CD4-positive, alpha-beta T cell treated with Interleukin-6 for 4 hours (primary cell): Measurements from ENCODE around the gene CYLD.

Experiments used
- DNase-seq: peaks from one replicate; pipeline ENCODE4 v3.0.0-alpha.2; 2020; ENCODE audit warnings: mixed read lengths

CYLD gene

GRCh38 chr16:50741225-50741780 is 583 bp upstream of the CYLD start:
- DNase-seq, result no peak

- peak; percentile 61 for DNase-seq
Measured at GRCh38 chr16:50742576-50743200, 802 bp downstream of the CYLD start.

- no peak for DNase-seq
Measured at GRCh38 chr16:50743581-50744225, 1.8 kb downstream of the CYLD start.

GRCh38 chr16:50744881-50745280 is 3.0 kb downstream of the CYLD start:
- peak; percentile 33 for DNase-seq

DNA sequence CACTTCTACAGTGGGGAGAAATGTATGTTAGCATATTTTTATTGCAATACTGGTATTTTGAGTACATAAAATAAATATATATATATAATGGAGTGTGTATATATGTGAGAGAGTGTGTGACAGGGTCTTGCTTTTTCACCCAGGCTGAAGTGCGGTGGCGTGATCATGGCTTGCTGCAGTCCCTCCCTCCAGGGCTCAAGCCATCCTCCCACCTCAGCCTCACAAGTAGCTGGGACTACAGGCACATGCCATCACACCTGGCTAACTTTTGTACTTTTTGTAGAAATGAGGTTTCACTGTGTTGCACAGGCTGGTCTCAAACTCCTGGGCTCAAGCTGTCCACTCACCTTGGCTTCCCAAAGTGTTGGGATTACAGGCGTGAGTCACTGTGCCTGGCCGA is 4.1 kb downstream of the CYLD start:
- DNase-seq, result peak; percentile 17

- peak; percentile 36 for DNase-seq
Measured at GRCh38 chr16:50747207-50747956, 5.5 kb downstream of the CYLD start.

GRCh38 chr16:50751528-50751927 is 9.6 kb downstream of the CYLD start:
- no peak for DNase-seq

DNA sequence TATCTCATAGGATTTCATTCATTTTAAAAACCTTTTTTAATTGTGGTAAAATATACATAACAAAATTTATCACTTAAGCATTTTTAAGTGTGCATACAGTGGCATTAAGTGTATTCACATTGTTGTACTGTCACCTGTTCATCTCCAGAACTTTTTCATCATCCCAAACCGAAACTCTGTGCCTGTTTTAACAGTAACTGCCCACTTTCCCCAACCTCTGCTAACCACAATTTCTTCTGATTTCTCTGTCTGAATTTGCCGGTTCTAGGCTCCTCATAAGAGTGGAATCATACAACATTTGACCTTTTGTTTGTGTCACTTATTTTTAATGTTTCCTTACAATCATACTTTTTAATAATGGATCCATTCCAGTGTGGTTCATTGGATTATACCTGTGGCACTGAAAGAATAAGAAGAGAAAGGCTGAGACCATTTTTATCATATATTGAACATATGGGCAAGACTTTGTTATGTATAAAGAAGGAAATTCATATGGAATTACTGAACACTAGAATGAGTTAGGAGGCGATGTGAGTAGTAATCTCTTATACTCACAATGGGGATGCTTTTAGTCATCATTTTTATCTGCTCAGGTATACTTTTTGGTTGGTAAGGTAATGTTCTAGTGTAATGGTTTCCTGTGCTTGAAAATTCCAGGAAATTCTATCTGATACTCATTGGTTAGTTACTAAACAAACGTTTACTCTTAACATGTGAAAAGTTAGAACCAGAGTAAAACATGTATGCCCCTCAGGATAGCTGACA is 10.8 kb downstream of the CYLD start:
- DNase-seq, result no peak

- DNase-seq, result no peak
Measured at GRCh38 chr16:50756473-50756872, 14.6 kb downstream of the CYLD start.

DNA sequence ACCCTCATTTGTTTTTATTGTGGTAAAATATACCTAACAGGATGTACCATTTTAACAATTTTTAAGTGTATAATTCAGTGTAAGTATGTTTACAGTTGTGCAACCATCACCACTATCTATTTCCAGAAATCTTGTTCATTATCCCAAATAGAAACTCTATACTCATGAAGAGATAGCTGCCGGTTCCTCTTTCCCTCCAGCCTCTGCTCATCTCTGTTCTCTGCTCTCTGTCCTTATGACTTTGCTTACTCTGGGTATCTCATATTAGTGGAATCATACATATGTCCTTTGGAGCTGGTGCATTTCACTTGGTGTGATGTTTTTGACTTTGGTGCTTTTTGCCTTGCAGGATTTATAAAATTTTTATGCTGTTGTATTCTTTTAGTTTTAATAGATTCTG is 19.4 kb downstream of the CYLD start:
- no peak for DNase-seq

- no peak for DNase-seq
Measured at GRCh38 chr16:50762241-50762640, 20.4 kb downstream of the CYLD start.

DNA sequence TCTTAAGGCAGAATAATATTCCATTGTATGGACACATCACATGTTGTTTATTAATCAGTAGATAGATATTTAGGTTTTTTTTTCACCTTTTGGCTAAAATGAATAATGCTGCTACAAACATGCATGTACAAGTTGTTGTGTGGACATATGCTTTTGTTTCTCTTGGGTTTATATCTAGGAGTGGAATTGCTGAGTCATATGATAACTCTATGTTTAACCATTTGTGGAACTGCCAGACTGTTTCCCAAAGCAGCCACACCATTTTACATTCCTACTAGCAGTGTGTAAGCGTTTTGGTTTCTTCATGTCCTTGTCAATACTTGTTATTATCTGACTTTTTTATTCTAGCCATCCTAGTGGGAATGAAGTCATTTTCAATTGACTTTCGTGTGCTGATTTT is 21.3 kb downstream of the CYLD start:
- DNase-seq, result no peak

DNA sequence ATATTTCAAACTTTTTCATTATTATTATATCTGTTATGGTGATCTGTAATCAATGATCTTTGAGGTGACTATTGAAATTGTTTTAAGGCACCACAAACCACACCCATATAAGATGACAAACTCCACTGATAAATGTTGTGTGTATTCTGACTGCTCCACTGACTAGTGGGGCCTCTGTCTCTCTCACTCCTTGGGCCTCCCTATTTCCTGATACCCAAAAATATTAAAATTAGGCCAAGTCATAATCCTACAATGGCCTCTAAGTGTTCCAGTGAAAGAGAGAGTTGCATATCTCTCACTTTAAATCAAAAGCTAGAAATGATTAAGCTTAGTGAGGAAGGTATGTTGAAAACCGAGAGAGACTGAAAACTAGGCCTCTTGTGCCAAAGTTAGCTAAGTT is 23.4 kb downstream of the CYLD start:
- no peak for DNase-seq

GRCh38 chr16:50765861-50766260 is 24.0 kb downstream of the CYLD start:
- no peak for DNase-seq

DNA sequence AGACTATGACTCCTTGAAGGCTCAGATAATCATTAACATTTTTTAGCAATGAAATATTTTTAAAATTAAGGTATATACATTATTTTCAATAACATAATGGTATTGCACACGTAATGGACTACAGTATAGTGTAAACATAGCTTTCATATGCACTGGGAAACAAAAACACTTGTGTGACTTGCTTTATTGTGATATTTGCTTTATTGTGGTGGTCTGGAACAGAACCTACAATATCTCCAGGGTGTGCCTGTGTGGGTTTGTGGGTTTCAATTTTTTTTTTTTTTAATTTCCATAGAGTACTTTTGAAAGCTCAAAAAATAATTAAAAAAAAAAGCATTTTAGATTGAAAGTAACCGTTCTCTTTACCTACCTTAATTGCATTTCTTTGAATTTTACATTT is 25.3 kb downstream of the CYLD start:
- no peak for DNase-seq

DNA sequence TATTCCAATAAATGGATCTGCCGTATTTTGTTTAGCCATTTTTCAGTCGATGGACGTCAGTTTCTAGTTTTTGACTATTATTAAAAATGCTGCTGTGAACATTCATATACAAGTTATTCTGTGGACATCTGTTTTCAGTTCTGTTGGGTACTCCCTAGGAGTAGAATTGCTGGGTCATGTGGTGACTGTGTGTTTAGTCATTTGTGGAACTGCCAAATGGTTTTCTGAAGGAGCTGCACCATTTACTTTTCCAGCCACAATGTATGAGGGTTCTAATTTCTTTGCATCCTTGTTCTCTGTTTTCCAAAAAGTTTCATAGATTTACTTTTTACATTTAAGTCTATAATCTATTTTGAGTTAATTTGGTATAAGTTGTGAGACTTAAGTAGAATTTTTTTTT is 29.5 kb downstream of the CYLD start:
- DNase-seq, result no peak

DNA sequence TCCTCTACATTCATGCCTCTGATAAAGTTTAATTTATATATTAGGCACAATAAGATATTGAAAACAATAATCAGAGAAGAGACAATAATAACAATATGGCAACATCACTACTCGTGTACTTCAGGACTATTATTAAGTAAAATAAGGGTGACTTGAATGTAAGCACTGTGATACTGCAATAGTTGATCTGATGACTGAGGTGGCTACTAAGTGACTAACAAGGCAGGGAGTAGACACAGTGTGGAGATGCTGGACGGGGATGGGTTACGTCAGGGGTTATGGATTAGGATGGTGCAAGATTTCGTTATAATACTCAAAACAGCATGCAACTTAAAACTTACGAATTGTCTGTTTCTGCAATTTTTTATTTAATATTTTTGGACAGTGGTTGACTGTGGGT is 32.5 kb downstream of the CYLD start:
- DNase-seq, result no peak

- DNase-seq, result no peak
Measured at GRCh38 chr16:50774960-50775359, 33.1 kb downstream of the CYLD start.

DNA sequence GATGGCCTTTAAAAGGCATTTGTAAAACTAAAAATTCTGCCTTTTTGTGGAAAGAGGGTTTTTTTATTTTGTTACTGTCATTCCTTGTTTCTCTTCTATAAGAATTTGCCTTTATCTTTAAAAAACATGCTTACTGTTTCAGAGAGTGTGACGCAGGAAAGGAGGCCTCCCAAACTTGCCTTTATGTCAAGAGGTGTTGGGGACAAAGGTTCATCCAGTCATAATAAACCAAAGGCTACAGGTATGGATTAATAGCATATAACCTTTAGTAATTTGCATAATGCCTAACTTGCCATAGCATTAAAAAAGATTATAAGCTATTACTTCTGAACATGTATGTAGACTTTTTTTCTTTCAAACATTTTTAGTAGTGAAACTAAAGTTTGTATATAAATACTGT is 34.2 kb downstream of the CYLD start:
- DNase-seq, result no peak

- DNase-seq, result no peak
Measured at GRCh38 chr16:50778284-50779163, 36.6 kb downstream of the CYLD start.

DNA sequence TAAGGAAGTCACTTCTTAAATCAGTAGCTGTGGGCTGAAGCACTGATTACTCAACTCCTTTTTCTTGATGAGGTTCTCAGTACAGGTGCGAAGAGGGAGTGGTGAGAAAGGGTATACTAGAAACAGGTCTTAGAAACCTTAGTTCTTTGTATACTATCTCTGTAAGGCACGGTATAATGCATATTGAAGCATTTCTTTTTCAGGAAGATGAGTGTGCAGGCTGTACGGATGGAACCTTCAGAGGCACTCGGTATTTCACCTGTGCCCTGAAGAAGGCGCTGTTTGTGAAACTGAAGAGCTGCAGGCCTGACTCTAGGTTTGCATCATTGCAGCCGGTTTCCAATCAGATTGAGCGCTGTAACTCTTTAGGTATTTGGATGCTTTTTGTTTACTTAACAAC is 39.2 kb downstream of the CYLD start:
- no peak for DNase-seq

DNA sequence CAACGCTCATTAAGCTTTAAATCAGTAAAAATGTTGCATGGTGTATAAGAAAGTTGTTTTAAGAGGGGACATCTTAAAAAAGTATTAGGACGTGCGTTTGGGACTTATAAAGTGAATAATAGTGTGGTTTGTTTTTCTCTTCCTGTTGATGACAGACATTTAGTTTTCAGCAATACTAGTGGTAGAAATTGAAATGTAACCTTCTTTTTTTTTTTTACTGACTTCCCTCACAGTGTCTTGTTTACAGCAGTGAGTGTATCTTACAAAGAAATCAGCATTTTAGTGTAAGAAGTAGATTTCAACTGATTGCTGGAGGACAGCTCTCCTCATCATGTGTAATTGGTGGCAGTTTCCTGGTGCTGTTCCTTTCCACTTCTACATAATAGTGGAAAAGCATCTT is 39.6 kb downstream of the CYLD start:
- no peak for DNase-seq
